ENCODE results near the gene ATP5PO. TPM values are rescaled to one million over a fixed set of nuclear protein-coding genes. Genes with fewer than 3 reads are reported as not detected.

The ATP5PO gene
- total RNA-seq, 1 donor from 2014 or later, result 169 TPM

- no peak for TF ChIP-seq CTCF (IDR thresholded peaks at IDR 0.05)
- intact Hi-C loops (cut with micrococcal nuclease), result loop anchor here (1.0 to 2.0 kb wide), 8 partner anchors 50 to 706 kb away; no protein-coding TSS in a partner anchor
- CTCF ChIA-PET, result interaction anchor here (0.7 to 8.1 kb wide), 36 partner anchors 9 to 678 kb away, joined by 3 to 431 read pairs (median 8); partner anchors contain the start of genes ATP5PO, KCNE2, MRPS6 and SLC5A3
These were observed 9.1 kb upstream of the ATP5PO start for GRCh38 chr21:33924766-33925100.

GRCh38 chr21:33924079-33924765 lies 8.6 kb upstream of the ATP5PO start:
- DNase-seq (peak; percentile 75), ATAC-seq (ENCODE audit: low read depth) (peak; percentile 99)
- POLR2A ChIA-PET, result interaction anchor here (0.7 to 2.2 kb wide), 6 partner anchors 26 to 424 kb away, joined by 3 to 17 read pairs (median 4); no protein-coding TSS in a partner anchor
- Mint-ChIP-seq H3K4me3 (peak overlapping the region; percentile 33), H3K4me1 (peaks cover 6% of the 10 kb centered on the region), H3K27me3 (no peaks in the 10 kb centered on the region), H3K27ac (no peak overlapping the region), H3K9me3 (no peaks in the 10 kb centered on the region), H3K36me3 (ENCODE audit: low read depth) (no peaks in the 10 kb centered on the region)
- CTCF ChIA-PET, result interaction anchor here (0.7 to 8.1 kb wide), 50 partner anchors 9 to 707 kb away, joined by 3 to 431 read pairs (median 6); partner anchors contain the start of genes ATP5PO, KCNE2, MRPS6 and SLC5A3
- intact Hi-C loops (cut with micrococcal nuclease), result loop anchor here (1.0 to 2.0 kb wide), 8 partner anchors 51 to 707 kb away; no protein-coding TSS in a partner anchor
- TF ChIP-seq CTCF (IDR thresholded peaks at IDR 0.05), result peak; percentile 88

More at GRCh38 chr21:33924766-33925100, 9.1 kb upstream of the ATP5PO start:
- POLR2A ChIA-PET, result interaction anchor here (0.7 to 2.2 kb wide), 4 partner anchors 25 to 423 kb away, joined by 4 to 17 read pairs (median 4); no protein-coding TSS in a partner anchor
- Mint-ChIP-seq H3K4me1 (peaks cover 6% of the 10 kb centered on the region), H3K9me3 (no peaks in the 10 kb centered on the region), H3K36me3 (ENCODE audit: low read depth) (no peaks in the 10 kb centered on the region), H3K4me3 (no peak overlapping the region), H3K27ac (no peak overlapping the region), H3K27me3 (no peaks in the 10 kb centered on the region)
- ATAC-seq (ENCODE audit: low read depth) (no peak), DNase-seq (no peak)

GRCh38 chr21:33917421-33917820 lies 1.8 kb upstream of the ATP5PO start:
- DNase-seq, result no peak

GRCh38 chr21:33916200-33916567 lies 580 bp upstream of the ATP5PO start:
- CTCF ChIA-PET, result interaction anchor here (4.4 kb wide), 1 partner anchor 432 kb away, joined by 24 read pairs; no protein-coding TSS in a partner anchor
- Mint-ChIP-seq H3K4me1 (peaks cover 25% of the 10 kb centered on the region), H3K36me3 (ENCODE audit: low read depth) (peaks cover 23% of the 10 kb centered on the region), H3K9me3 (no peaks in the 10 kb centered on the region), H3K27me3 (no peaks in the 10 kb centered on the region), H3K4me3 (peak overlapping the region; percentile 99), H3K27ac (peak overlapping the region; percentile 96)
- POLR2A ChIA-PET, result no interaction called here
- DNase-seq (no peak), ATAC-seq (ENCODE audit: low read depth) (peak; percentile 1)
- no peak for TF ChIP-seq CTCF (IDR thresholded peaks at IDR 0.05)
- intact Hi-C loops (cut with micrococcal nuclease), result loop anchor here (5.0 to 10.0 kb wide), 2 partner anchors 629 to 1189 kb away; partner anchors contain the start of gene SYNJ1

More at GRCh38 chr21:33917421-33917820, 1.8 kb upstream of the ATP5PO start:
- peaks cover 25% of the 10 kb centered on the region for H3K4me1 Mint-ChIP-seq
- intact Hi-C loops (cut with micrococcal nuclease), result loop anchor here (5.0 to 10.0 kb wide), 2 partner anchors 627 to 1190 kb away; partner anchors contain the start of gene SYNJ1
- no peak overlapping the region for H3K27ac Mint-ChIP-seq
- H3K36me3 Mint-ChIP-seq (ENCODE audit: low read depth), result peaks cover 18% of the 10 kb centered on the region
- POLR2A ChIA-PET, result no interaction called here
- CTCF ChIA-PET, result interaction anchor here (4.4 kb wide), 1 partner anchor 431 kb away, joined by 24 read pairs; no protein-coding TSS in a partner anchor
- H3K4me3 Mint-ChIP-seq, result no peak overlapping the region
- H3K27me3 Mint-ChIP-seq, result no peaks in the 10 kb centered on the region
- ATAC-seq (ENCODE audit: low read depth), result no peak
- H3K9me3 Mint-ChIP-seq, result no peaks in the 10 kb centered on the region
- no peak for TF ChIP-seq CTCF (IDR thresholded peaks at IDR 0.05)

- TF ChIP-seq CTCF (IDR thresholded peaks at IDR 0.05), result no peak
- peaks cover 42% of the 10 kb centered on the region for H3K36me3 Mint-ChIP-seq (ENCODE audit: low read depth)
- H3K4me1 Mint-ChIP-seq, result peaks cover 25% of the 10 kb centered on the region
These were observed 1.4 kb downstream of the ATP5PO start for GRCh38 chr21:33914188-33914587.

More at GRCh38 chr21:33914188-33914587, 1.4 kb downstream of the ATP5PO start:
- H3K4me3 Mint-ChIP-seq, result peak overlapping the region; percentile 33
- H3K9me3 Mint-ChIP-seq, result no peaks in the 10 kb centered on the region
- POLR2A ChIA-PET, result interaction anchor here (0.5 to 1.8 kb wide), 3 partner anchors 8 to 34 kb away, joined by 3 to 4 read pairs (median 4); no protein-coding TSS in a partner anchor
- CTCF ChIA-PET, result interaction anchor here (3.9 to 4.4 kb wide), 2 partner anchors 10 to 434 kb away, joined by 21 to 24 read pairs; no protein-coding TSS in a partner anchor
- no peak overlapping the region for H3K27ac Mint-ChIP-seq
- DNase-seq (no peak), ATAC-seq (ENCODE audit: low read depth) (no peak)
- intact Hi-C loops (cut with micrococcal nuclease), result loop anchor here (10.0 kb wide), 1 partner anchor 631 kb away; no protein-coding TSS in a partner anchor
- H3K27me3 Mint-ChIP-seq, result no peaks in the 10 kb centered on the region

Data from activated B cell treated with CpG ODN at 0.5 μM for 24 hours (primary cell).